K562 (cell line): ENCODE data around the gene SLC39A3. TPM values are rescaled to one million over a fixed set of nuclear protein-coding genes. Genes with fewer than 3 reads are reported as not detected.
A peak's percentile ranks its signal among the peaks of the same experiment; 100 is the strongest.

Experiments
- BRF2 ChIP-seq: IDR thresholded peaks from 3 replicates; pipeline ENCODE4 v1.6.1; 2011; ENCODE audit warnings: borderline replicate concordance, mild to moderate bottlenecking; ENCODE audit not compliant: insufficient read length, insufficient read depth
- CBX3 ChIP-seq, 2 experiments: IDR thresholded peaks; 1 replicate in 1 of 2; 2 replicates in 1 of 2; pipeline ENCODE4 v1.6.1; 2012; ENCODE audit warnings: inconsistent platforms in 2 of 2, low read length in 2 of 2, borderline replicate concordance in 1 of 2, control low read depth in 1 of 2
- ETV6 ChIP-seq, 3 experiments: fragments of 150-350 bp in 1 of 3; sonication (generic) in 1 of 3; formaldehyde crosslinking in 1 of 3; IDR thresholded peaks; 2 replicates each; pipeline versions ENCODE4 v1.6.1 to v1.8.0; 2014 to 2022; ENCODE audit warnings: borderline replicate concordance in 2 of 3, low read depth in 2 of 3, antibody characterized with exemption in 1 of 3, low read length in 1 of 3, mild to moderate bottlenecking in 1 of 3, missing genetic modification reagents in 1 of 3
- HBP1 ChIP-seq: fragments of 450-650 bp; formaldehyde crosslinking; IDR thresholded peaks from 2 replicates; pipeline ENCODE4 v1.4.0; 2022; ENCODE audit warnings: missing genetic modification characterization
- HDAC8 ChIP-seq: fragments of 450-650 bp; IDR thresholded peaks from 2 replicates; pipeline ENCODE4 v1.6.1; 2016; ENCODE audit warnings: mild to moderate bottlenecking, missing genetic modification characterization, moderate library complexity, missing compliant biosample characterization
- HNRNPH1 ChIP-seq: fragments of 200-400 bp; formaldehyde crosslinking; optimal IDR thresholded peaks from 2 replicates; pipeline ENCODE3; 2017; ENCODE audit warnings: low read depth, mild to moderate bottlenecking, low read length, moderate library complexity
- KLF10 ChIP-seq: fragments of 250-450 bp; sonication (Bioruptor Pico); IDR thresholded peaks from 2 replicates; pipeline ENCODE4 v1.6.1; 2021; ENCODE audit warnings: matching md5 sums
- NFXL1 ChIP-seq: fragments of 450-650 bp; formaldehyde crosslinking; IDR thresholded peaks from 2 replicates; pipeline ENCODE4 v1.4.0; 2021; ENCODE audit warnings: mild to moderate bottlenecking
- NFYB ChIP-seq: IDR thresholded peaks from 2 replicates; pipeline ENCODE4 v1.6.1; 2011; ENCODE audit warnings: mild to moderate bottlenecking, moderate library complexity; ENCODE audit not compliant: insufficient read length; ENCODE audit errors: extremely low read depth
- NR4A1 ChIP-seq, 2 experiments: fragments of 250-450 bp in 1 of 2; fragments of 450-650 bp in 1 of 2; sonication (Bioruptor Pico) in 1 of 2; IDR thresholded peaks; 2 replicates each; pipeline versions ENCODE4 v1.4.0 to v1.6.1; 2016 to 2020; ENCODE audit warnings: mild to moderate bottlenecking in 2 of 2, missing compliant biosample characterization in 1 of 2, missing genetic modification characterization in 1 of 2, moderate library complexity in 1 of 2
- RBFOX2 ChIP-seq: fragments of 200-400 bp; formaldehyde crosslinking; IDR thresholded peaks from 2 replicates; pipeline ENCODE4 v1.6.1; 2017; ENCODE audit warnings: low read depth, mild to moderate bottlenecking, low read length, moderate library complexity
- TAL1 ChIP-seq: fragments of 450-650 bp; IDR thresholded peaks from 2 replicates; pipeline ENCODE4 v1.6.1; 2016; ENCODE audit warnings: mild to moderate bottlenecking
- VEZF1 ChIP-seq: fragments of 200-800 bp; sonication (Bioruptor generic); IDR thresholded peaks from 2 replicates; pipeline ENCODE4 v1.6.1; 2017; ENCODE audit warnings: missing genetic modification characterization, missing compliant biosample characterization
- ZBTB12 ChIP-seq: fragments of 250-450 bp; sonication (Bioruptor Pico); IDR thresholded peaks from 2 replicates; pipeline ENCODE4 v1.4.0; 2020
- ZBTB34 ChIP-seq: fragments of 250-450 bp; sonication (Bioruptor Pico); IDR thresholded peaks from 2 replicates; pipeline ENCODE4 v1.8.0; 2021; ENCODE audit warnings: mild to moderate bottlenecking, moderate library complexity
- ZNF232 ChIP-seq: sonication (generic); formaldehyde crosslinking; IDR thresholded peaks from 2 replicates; pipeline ENCODE4 v1.8.0; 2022; ENCODE audit warnings: mild to moderate bottlenecking, missing genetic modification reagents
- polyA plus RNA-seq, 8 experiments: library from polyadenylated mRNA; depleted of rRNA in 4 of 8; stranded (reverse) in 5 of 8; unstranded in 3 of 8; fragments of >200 nt; fragmentation: Nextera tagmentation in 2 of 8; fragmentation: Illumina TruSeq in 1 of 8; extraction: Ambion mirVana in 2 of 8; extraction: Trizol in 1 of 8; gene quantifications; 2 replicates each; pipeline versions ENCODE4 v1.2.1 to v1.2.3, GENCODE V29; 2011 to 2014; ENCODE audit warnings: inconsistent platforms in 1 of 8, missing spikeins in 1 of 8
- total RNA-seq, 7 experiments: library from RNA; depleted of rRNA in 6 of 7; stranded (reverse); fragments of >200 nt in 6 of 7; fragmentation: Illumina TruSeq in 2 of 7; extraction: Trizol in 2 of 7; gene quantifications; 2 replicates each; pipeline versions ENCODE4 v1.2.1 to v1.2.3, GENCODE V29; 2011 to 2021; ENCODE audit warnings: low replicate concordance in 1 of 7

The SLC39A3 gene
- total and polyA plus RNA-seq, 9 of the 15 experiments (the other 6 are each of a cell fraction or from before 2014, with no cell fraction given), result 2.3 to 215 (median 127) TPM

GRCh38 chr19:2782936-2783780 is 43.3 kb upstream of the SLC39A3 start, which contains the start of gene SGTA (continued):
- TF ChIP-seq ZBTB34, result no peak
- no peak for TF ChIP-seq HNRNPH1
- TF ChIP-seq HBP1 (CRISPR knock-in tag), result no peak
- no peak for TF ChIP-seq BRF2
- peak; percentile 44; the same call in 1 of the 2 replicates for TF ChIP-seq VEZF1
- TF ChIP-seq HDAC8 (tag), result peak; percentile 75; the same call in 1 of the 2 replicates
- TF ChIP-seq TAL1, result no peak; the same call in 1 of the 2 replicates
- TF ChIP-seq NR4A1 (CRISPR knock-in tag; IDR thresholded peaks at IDR 0.05), result peak; percentile 67; the same call in 1 of the 2 replicates
- TF ChIP-seq NR4A1 (tag; IDR thresholded peaks at IDR 0.05), result peak; percentile 84
- peak; percentile 98 for TF ChIP-seq ZNF232 (CRISPR knock-in tag)
- TF ChIP-seq CBX3 (IDR thresholded peaks at IDR 0.05; ENCODE audit: borderline replicate concordance in 1 of 2, low read length in 2 of 2), result peak in 1 of 2 experiments; percentile 99; a peak in 2 of 3 replicates
- TF ChIP-seq NFXL1 (CRISPR knock-in tag), result peak; percentile 43; the same call in 1 of the 2 replicates
- no peak for TF ChIP-seq NFYB
- no peak for TF ChIP-seq ETV6 (IDR thresholded peaks at IDR 0.05; ENCODE audit: borderline replicate concordance in 1 of 2, low read depth in 2 of 2, low read length in 1 of 2)
- TF ChIP-seq ETV6 (CRISPR knock-in tag; IDR thresholded peaks at IDR 0.05; ENCODE audit: borderline replicate concordance), result peak; percentile 96; the same call in 1 of the 2 replicates
- peak; percentile 93 for TF ChIP-seq ZBTB12
- TF ChIP-seq RBFOX2, result peak; percentile 89
- no peak for TF ChIP-seq KLF10 (CRISPR knock-in tag)
